Suprapubic skin (tissue), 4 donors: ENCODE data around the gene CHST13. TPM values are rescaled to one million over a fixed set of nuclear protein-coding genes. Genes with fewer than 3 reads are reported as not detected.

ENCODE experiments used
- DNase-seq, 2 donors: peaks; one replicate each; pipeline ENCODE4 v3.0.0-alpha.2; 2019; ENCODE audit warnings: low spot score in 2 of 2
- H3K27ac ChIP-seq: fragments of 200-600 bp; sonication (generic); one replicate; pipeline ENCODE4 v1.5.1; 2019
- H3K27me3 ChIP-seq: fragments of 200-600 bp; sonication (generic); one replicate; pipeline ENCODE4 v1.5.1; 2019
- H3K36me3 ChIP-seq: fragments of 200-600 bp; sonication (generic); one replicate; pipeline ENCODE4 v1.5.1; 2019
- H3K4me1 ChIP-seq: fragments of 200-600 bp; sonication (generic); one replicate; pipeline ENCODE4 v1.5.1; 2019
- H3K4me3 ChIP-seq: fragments of 200-600 bp; sonication (generic); one replicate; pipeline ENCODE4 v1.5.1; 2019; ENCODE audit warnings: mild to moderate bottlenecking
- H3K9me3 ChIP-seq: fragments of 200-600 bp; sonication (generic); one replicate; pipeline ENCODE4 v1.5.1; 2019
- EP300 ChIP-seq: sonication (generic); formaldehyde crosslinking; IDR thresholded peaks from one replicate; pipeline ENCODE4 v1.6.1; 2017; ENCODE audit warnings: antibody characterized with exemption
- POLR2A ChIP-seq, 2 donors: fragments of 450-650 bp; IDR thresholded peaks; one replicate each; pipeline ENCODE4 v1.6.1; 2017; ENCODE audit warnings: antibody characterized with exemption in 2 of 2, mild to moderate bottlenecking in 2 of 2, moderate library complexity in 2 of 2
- POLR2AphosphoS5 ChIP-seq, 3 donors: sonication (generic); formaldehyde crosslinking; IDR thresholded peaks; one replicate each; pipeline ENCODE4 v1.6.1; 2017; ENCODE audit warnings: antibody characterized with exemption in 3 of 3
- WGBS: methylation state at CpG from one replicate; pipeline ENCODE4 v1.1.5; 2018; 5-methylcytosine and 5-hydroxymethylcytosine counted together
- total RNA-seq, 4 donors: library from RNA; depleted of rRNA; stranded (reverse); fragments of >200 nt; gene quantifications; one replicate each; pipeline ENCODE4 v1.1.0, GENCODE V29; 2016
- TF ChIP-seq, protein P1 (sequence below), 2 donors: fragments of 200-600 bp in 1 of 2; fragments of 450-650 bp in 1 of 2; sonication (generic) in 1 of 2; IDR thresholded peaks; one replicate each; pipeline ENCODE4 v1.5.1; 2016 to 2019; ENCODE audit warnings: antibody characterized with exemption in 2 of 2, mild to moderate bottlenecking in 1 of 2, moderate library complexity in 1 of 2

Gene CHST13
- total RNA-seq, 4 donors from 2014 or later: not detected

- peaks cover 3% of the 10 kb centered on the region for H3K27me3 ChIP-seq
- TF ChIP-seq EP300: no peak
- TF ChIP-seq, protein P1, sequence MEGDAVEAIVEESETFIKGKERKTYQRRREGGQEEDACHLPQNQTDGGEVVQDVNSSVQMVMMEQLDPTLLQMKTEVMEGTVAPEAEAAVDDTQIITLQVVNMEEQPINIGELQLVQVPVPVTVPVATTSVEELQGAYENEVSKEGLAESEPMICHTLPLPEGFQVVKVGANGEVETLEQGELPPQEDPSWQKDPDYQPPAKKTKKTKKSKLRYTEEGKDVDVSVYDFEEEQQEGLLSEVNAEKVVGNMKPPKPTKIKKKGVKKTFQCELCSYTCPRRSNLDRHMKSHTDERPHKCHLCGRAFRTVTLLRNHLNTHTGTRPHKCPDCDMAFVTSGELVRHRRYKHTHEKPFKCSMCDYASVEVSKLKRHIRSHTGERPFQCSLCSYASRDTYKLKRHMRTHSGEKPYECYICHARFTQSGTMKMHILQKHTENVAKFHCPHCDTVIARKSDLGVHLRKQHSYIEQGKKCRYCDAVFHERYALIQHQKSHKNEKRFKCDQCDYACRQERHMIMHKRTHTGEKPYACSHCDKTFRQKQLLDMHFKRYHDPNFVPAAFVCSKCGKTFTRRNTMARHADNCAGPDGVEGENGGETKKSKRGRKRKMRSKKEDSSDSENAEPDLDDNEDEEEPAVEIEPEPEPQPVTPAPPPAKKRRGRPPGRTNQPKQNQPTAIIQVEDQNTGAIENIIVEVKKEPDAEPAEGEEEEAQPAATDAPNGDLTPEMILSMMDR (IDR thresholded peaks at IDR 0.05): no peak
- TF ChIP-seq POLR2AphosphoS5 (IDR thresholded peaks at IDR 0.05): no peak
- no peak for TF ChIP-seq POLR2A (IDR thresholded peaks at IDR 0.05)
- no peak overlapping the region for H3K27ac ChIP-seq
- H3K9me3 ChIP-seq: no peaks in the 10 kb centered on the region
- WGBS: 76% methylated on average over 4 of the region's 4 CpGs
- no peak overlapping the region for H3K4me3 ChIP-seq
- H3K4me1 ChIP-seq: no peaks in the 10 kb centered on the region
- no peak for DNase-seq
- no peaks in the 10 kb centered on the region for H3K36me3 ChIP-seq
Observed at GRCh38 chr3:126498461-126498860, 25.5 kb upstream of the CHST13 start.

- no peak overlapping the region for H3K4me3 ChIP-seq
- H3K9me3 ChIP-seq: no peaks in the 10 kb centered on the region
- H3K4me1 ChIP-seq: no peaks in the 10 kb centered on the region
- no peaks in the 10 kb centered on the region for H3K36me3 ChIP-seq
- TF ChIP-seq POLR2A (IDR thresholded peaks at IDR 0.05): no peak
- TF ChIP-seq, protein P1 (IDR thresholded peaks at IDR 0.05): no peak
- TF ChIP-seq POLR2AphosphoS5 (IDR thresholded peaks at IDR 0.05): no peak
- TF ChIP-seq EP300: no peak
- peak in 1 of 2 donors; percentile 50 for DNase-seq
- no peak overlapping the region for H3K27ac ChIP-seq
- WGBS: 71% methylated on average over 10 of the region's 10 CpGs
- peaks cover 8% of the 10 kb centered on the region for H3K27me3 ChIP-seq
Observed at GRCh38 chr3:126498929-126499328, 25.0 kb upstream of the CHST13 start.

- TF ChIP-seq POLR2A (IDR thresholded peaks at IDR 0.05): no peak
- no peak for TF ChIP-seq POLR2AphosphoS5 (IDR thresholded peaks at IDR 0.05)
- TF ChIP-seq, protein P1 (IDR thresholded peaks at IDR 0.05): no peak
- no peak for TF ChIP-seq EP300
- Histone ChIP-seq H3K27me3 (peaks cover 8% of the 10 kb centered on the region), H3K27ac (no peak overlapping the region), H3K4me1 (no peaks in the 10 kb centered on the region), H3K36me3 (no peaks in the 10 kb centered on the region), H3K9me3 (no peaks in the 10 kb centered on the region), H3K4me3 (no peak overlapping the region)
- DNase-seq: no peak
- WGBS: 93% methylated on average over 7 of the region's 9 CpGs
Observed at GRCh38 chr3:126499401-126499800, 24.6 kb upstream of the CHST13 start.

- 92% methylated on average over 7 of the region's 7 CpGs for WGBS
Observed at GRCh38 chr3:126500016-126500415, 23.9 kb upstream of the CHST13 start.

DNA sequence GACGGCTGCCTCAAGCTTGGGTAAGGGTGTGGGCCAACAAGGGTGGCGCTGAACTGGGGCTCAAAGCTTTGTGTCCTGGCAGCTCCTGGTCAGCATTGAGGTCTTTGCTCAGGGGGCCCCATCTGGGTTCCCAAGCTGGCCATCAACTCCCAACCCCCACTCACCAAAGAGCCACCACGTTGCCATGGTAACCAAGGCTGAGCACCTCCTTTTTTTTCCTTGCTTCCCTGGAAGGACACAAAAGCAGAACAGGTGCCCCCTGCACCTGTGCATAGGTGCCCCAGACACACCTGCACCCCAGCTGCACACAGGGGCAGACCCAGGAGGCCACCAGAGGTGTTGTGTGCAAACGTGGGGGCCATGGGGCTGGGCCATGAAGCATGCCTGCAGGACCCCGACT lies 22.9 kb upstream of the CHST13 start:
- H3K4me3 ChIP-seq: no peak overlapping the region
- TF ChIP-seq EP300 (no peak), POLR2AphosphoS5 (IDR thresholded peaks at IDR 0.05) (no peak), POLR2A (IDR thresholded peaks at IDR 0.05) (no peak)
- TF ChIP-seq, protein P1 (IDR thresholded peaks at IDR 0.05): no peak
- WGBS: 80% methylated on average over 2 of the region's 5 CpGs

More at GRCh38 chr3:126500016-126500415, 23.9 kb upstream of the CHST13 start:
- Histone ChIP-seq H3K36me3 (no peaks in the 10 kb centered on the region), H3K4me1 (no peaks in the 10 kb centered on the region), H3K4me3 (no peak overlapping the region), H3K27ac (no peak overlapping the region), H3K9me3 (no peaks in the 10 kb centered on the region), H3K27me3 (peaks cover 8% of the 10 kb centered on the region)
- TF ChIP-seq EP300 (no peak), POLR2AphosphoS5 (IDR thresholded peaks at IDR 0.05) (no peak), POLR2A (IDR thresholded peaks at IDR 0.05) (no peak)
- TF ChIP-seq, protein P1 (IDR thresholded peaks at IDR 0.05): no peak
- peak in 1 of 2 donors; percentile 51 for DNase-seq

More for the DNA sequence above, 22.9 kb upstream of the CHST13 start:
- H3K9me3 ChIP-seq: no peaks in the 10 kb centered on the region
- peak in 1 of 2 donors; percentile 34 for DNase-seq
- peaks cover 14% of the 10 kb centered on the region for H3K27me3 ChIP-seq
- H3K4me1 ChIP-seq: no peaks in the 10 kb centered on the region
- H3K36me3 ChIP-seq: no peaks in the 10 kb centered on the region
- H3K27ac ChIP-seq: no peak overlapping the region
